Measurements from ENCODE around the gene SCUBE1.

DNA sequence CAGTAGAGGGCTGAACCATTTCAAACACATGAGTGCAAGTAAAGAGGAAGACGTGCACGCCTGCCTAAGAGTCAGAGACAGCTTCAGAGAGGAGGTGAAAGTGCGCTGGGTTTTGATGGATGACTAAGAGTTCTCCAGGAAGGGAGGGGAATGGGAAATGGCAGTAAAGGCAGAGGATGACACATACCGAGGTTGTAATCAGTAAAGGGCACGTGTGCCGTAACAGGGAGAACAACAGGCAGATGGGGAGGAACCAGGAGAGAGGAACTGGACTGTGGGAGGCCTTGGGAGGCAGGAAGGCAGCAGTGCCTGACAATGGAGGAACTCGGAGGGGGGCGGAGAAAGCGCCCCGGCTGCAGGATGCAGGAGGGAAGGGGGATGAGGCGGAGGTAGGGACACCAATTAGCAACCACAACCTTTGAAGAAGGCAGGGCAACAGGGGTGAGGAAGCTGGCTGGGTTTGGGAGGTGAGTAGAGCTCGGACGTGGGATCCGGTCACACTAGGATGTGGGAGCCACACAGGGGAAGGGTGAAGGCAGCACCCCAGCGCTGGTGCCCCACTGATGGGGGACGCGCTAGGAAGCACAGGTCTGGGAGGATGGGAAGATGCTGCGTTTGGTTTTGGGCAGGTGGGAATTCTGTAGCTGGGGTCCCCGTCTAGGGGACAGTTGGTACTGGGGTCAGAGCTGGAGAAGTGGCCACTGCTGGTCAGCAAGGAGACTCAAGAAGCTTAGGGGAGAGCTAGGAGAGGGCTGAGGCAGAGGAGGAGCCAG, 67.4 kb downstream of the SCUBE1 start:
- no peak for TF ChIP-seq TCF4 (CRISPR knock-in tag; IDR thresholded peaks at IDR 0.05; ENCODE audit: borderline replicate concordance)
- no peak for TF ChIP-seq ZNF70 (CRISPR knock-in tag; IDR thresholded peaks at IDR 0.05)
- TF ChIP-seq, protein P1, sequence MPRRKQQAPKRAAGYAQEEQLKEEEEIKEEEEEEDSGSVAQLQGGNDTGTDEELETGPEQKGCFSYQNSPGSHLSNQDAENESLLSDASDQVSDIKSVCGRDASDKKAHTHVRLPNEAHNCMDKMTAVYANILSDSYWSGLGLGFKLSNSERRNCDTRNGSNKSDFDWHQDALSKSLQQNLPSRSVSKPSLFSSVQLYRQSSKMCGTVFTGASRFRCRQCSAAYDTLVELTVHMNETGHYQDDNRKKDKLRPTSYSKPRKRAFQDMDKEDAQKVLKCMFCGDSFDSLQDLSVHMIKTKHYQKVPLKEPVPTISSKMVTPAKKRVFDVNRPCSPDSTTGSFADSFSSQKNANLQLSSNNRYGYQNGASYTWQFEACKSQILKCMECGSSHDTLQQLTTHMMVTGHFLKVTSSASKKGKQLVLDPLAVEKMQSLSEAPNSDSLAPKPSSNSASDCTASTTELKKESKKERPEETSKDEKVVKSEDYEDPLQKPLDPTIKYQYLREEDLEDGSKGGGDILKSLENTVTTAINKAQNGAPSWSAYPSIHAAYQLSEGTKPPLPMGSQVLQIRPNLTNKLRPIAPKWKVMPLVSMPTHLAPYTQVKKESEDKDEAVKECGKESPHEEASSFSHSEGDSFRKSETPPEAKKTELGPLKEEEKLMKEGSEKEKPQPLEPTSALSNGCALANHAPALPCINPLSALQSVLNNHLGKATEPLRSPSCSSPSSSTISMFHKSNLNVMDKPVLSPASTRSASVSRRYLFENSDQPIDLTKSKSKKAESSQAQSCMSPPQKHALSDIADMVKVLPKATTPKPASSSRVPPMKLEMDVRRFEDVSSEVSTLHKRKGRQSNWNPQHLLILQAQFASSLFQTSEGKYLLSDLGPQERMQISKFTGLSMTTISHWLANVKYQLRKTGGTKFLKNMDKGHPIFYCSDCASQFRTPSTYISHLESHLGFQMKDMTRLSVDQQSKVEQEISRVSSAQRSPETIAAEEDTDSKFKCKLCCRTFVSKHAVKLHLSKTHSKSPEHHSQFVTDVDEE (CRISPR knock-in tag; IDR thresholded peaks at IDR 0.05), result no peak
- TF ChIP-seq OSR1 (CRISPR knock-in tag; IDR thresholded peaks at IDR 0.05), result no peak
- TF ChIP-seq RARB (CRISPR knock-in tag; IDR thresholded peaks at IDR 0.05), result no peak
- no peak for TF ChIP-seq SNAI2 (CRISPR knock-in tag; IDR thresholded peaks at IDR 0.05)
- TF ChIP-seq, protein P2, sequence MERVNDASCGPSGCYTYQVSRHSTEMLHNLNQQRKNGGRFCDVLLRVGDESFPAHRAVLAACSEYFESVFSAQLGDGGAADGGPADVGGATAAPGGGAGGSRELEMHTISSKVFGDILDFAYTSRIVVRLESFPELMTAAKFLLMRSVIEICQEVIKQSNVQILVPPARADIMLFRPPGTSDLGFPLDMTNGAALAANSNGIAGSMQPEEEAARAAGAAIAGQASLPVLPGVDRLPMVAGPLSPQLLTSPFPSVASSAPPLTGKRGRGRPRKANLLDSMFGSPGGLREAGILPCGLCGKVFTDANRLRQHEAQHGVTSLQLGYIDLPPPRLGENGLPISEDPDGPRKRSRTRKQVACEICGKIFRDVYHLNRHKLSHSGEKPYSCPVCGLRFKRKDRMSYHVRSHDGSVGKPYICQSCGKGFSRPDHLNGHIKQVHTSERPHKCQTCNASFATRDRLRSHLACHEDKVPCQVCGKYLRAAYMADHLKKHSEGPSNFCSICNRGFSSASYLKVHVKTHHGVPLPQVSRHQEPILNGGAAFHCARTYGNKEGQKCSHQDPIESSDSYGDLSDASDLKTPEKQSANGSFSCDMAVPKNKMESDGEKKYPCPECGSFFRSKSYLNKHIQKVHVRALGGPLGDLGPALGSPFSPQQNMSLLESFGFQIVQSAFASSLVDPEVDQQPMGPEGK (CRISPR knock-in tag; IDR thresholded peaks at IDR 0.05; ENCODE audit: borderline replicate concordance), result no peak
- TF ChIP-seq, protein P3, sequence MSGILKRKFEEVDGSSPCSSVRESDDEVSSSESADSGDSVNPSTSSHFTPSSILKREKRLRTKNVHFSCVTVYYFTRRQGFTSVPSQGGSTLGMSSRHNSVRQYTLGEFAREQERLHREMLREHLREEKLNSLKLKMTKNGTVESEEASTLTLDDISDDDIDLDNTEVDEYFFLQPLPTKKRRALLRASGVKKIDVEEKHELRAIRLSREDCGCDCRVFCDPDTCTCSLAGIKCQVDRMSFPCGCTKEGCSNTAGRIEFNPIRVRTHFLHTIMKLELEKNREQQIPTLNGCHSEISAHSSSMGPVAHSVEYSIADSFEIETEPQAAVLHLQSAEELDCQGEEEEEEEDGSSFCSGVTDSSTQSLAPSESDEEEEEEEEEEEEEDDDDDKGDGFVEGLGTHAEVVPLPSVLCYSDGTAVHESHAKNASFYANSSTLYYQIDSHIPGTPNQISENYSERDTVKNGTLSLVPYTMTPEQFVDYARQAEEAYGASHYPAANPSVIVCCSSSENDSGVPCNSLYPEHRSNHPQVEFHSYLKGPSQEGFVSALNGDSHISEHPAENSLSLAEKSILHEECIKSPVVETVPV (CRISPR knock-in tag; IDR thresholded peaks at IDR 0.05), result no peak

Data from SK-N-SH treated with all-trans-retinoic acid at 6 μM for 48 hours (cell line).